Keratinocyte (primary cell): ENCODE results near the gene RAD23B. TPM values are rescaled to one million over a fixed set of nuclear protein-coding genes. Genes with fewer than 3 reads are reported as not detected.

Source experiments
- DNase-seq: peaks from one replicate; pipeline ENCODE4 v3.0.0-alpha.2; 2011; ENCODE audit warnings: low read depth, missing footprints, low spot score
- FAIRE-seq: peaks from 2 replicates; lab custom pipeline; 2011; peaks lifted over from hg19 to GRCh38; lab: Jason Lieb, UNC
- H2AFZ ChIP-seq: 2 replicates; pipeline ENCODE4 v1.6.0; 2012; ENCODE audit warnings: low read length, control low read depth, inconsistent platforms; ENCODE audit not compliant: control insufficient read depth
- H3K27ac ChIP-seq: 2 replicates; pipeline ENCODE4 v1.5.1; 2011; ENCODE audit warnings: low read length; ENCODE audit not compliant: control insufficient read depth, insufficient read depth
- H3K27me3 ChIP-seq: 3 replicates; pipeline ENCODE4 v1.6.0; 2011; ENCODE audit warnings: low read length; ENCODE audit not compliant: control insufficient read depth, insufficient read depth; ENCODE audit errors: extremely low read depth
- H3K36me3 ChIP-seq, 2 experiments: 2 replicates in 1 of 2; 3 replicates in 1 of 2; pipeline ENCODE4 v1.5.1; 2011; ENCODE audit warnings: low read length in 2 of 2, mild to moderate bottlenecking in 1 of 2; ENCODE audit not compliant: control insufficient read depth in 2 of 2, insufficient read depth in 2 of 2; ENCODE audit errors: extremely low read depth in 1 of 2
- H3K4me1 ChIP-seq: 3 replicates; pipeline ENCODE4 v1.5.1; 2011; ENCODE audit warnings: low read length; ENCODE audit not compliant: control insufficient read depth, insufficient read depth; ENCODE audit errors: extremely low read depth
- H3K4me2 ChIP-seq: 3 replicates; pipeline ENCODE4 v1.6.0; 2011; ENCODE audit warnings: low read depth, low read length; ENCODE audit not compliant: control insufficient read depth, insufficient read depth; ENCODE audit errors: extremely low read depth
- H3K4me3 ChIP-seq, 3 experiments: fragments of 200-600 bp in 1 of 3; sonication (generic) in 1 of 3; 2 replicates in 2 of 3; 3 replicates in 1 of 3; pipeline ENCODE4 v1.5.1; 2011 to 2016; ENCODE audit warnings: low read length in 3 of 3, mild to moderate bottlenecking in 3 of 3, control low read depth in 2 of 3, inconsistent platforms in 1 of 3, low read depth in 1 of 3, mixed read lengths in 1 of 3, mixed run types in 1 of 3, moderate library complexity in 1 of 3; ENCODE audit not compliant: control insufficient read depth in 2 of 3, insufficient read depth in 2 of 3; ENCODE audit errors: extremely low read depth in 1 of 3
- H3K79me2 ChIP-seq: 2 replicates; pipeline ENCODE4 v1.6.0; 2012; ENCODE audit warnings: low read length; ENCODE audit not compliant: control insufficient read depth, insufficient read depth
- H3K9ac ChIP-seq: 3 replicates; pipeline ENCODE4 v1.6.0; 2011; ENCODE audit warnings: low read length; ENCODE audit not compliant: control insufficient read depth, insufficient read depth; ENCODE audit errors: extremely low read depth
- H3K9me1 ChIP-seq: 3 replicates; pipeline ENCODE4 v1.6.0; 2011; ENCODE audit warnings: low read length; ENCODE audit not compliant: control insufficient read depth, insufficient read depth; ENCODE audit errors: extremely low read depth
- H3K9me3 ChIP-seq: 2 replicates; pipeline ENCODE4 v1.5.1; 2012; ENCODE audit warnings: low read depth, low read length; ENCODE audit not compliant: control insufficient read depth
- H4K20me1 ChIP-seq: 3 replicates; pipeline ENCODE4 v1.6.0; 2011; ENCODE audit warnings: low read length; ENCODE audit not compliant: control insufficient read depth, insufficient read depth; ENCODE audit errors: extremely low read depth
- CTCF ChIP-seq, 3 experiments: IDR thresholded peaks in 1 of 3; conservative IDR thresholded peaks in 1 of 3; optimal IDR thresholded peaks in 1 of 3; 2 replicates in 2 of 3; 3 replicates in 1 of 3; pipeline versions ENCODE3 to v1.5.1; 2011; ENCODE audit warnings: low read length in 3 of 3, mild to moderate bottlenecking in 3 of 3, moderate library complexity in 2 of 3, control low read depth in 1 of 3, inconsistent platforms in 1 of 3; ENCODE audit not compliant: insufficient read depth in 2 of 3; ENCODE audit errors: extremely low read depth in 1 of 3
- EZH2 ChIP-seq: IDR thresholded peaks from one replicate; pipeline ENCODE4 v1.6.1; 2012; ENCODE audit warnings: inconsistent platforms, mild to moderate bottlenecking, low read length, moderate library complexity
- dilution Hi-C: fragments of 300-500 bp; cut with MboI; formaldehyde crosslinking; loops from one replicate; pipeline ENCODE4 v1.7.0; 2020; ENCODE audit warnings: low sequenced_read_pairs; ENCODE audit not compliant: extremely low pct_ligation_motif_present
- polyA plus RNA-seq, 5 experiments: library from polyadenylated mRNA; depleted of rRNA in 3 of 5; stranded (reverse) in 3 of 5; stranded (forward) in 1 of 5; unstranded in 1 of 5; fragments of >200 nt; gene quantifications; 1 replicate in 1 of 5; 2 replicates in 3 of 5; 3 replicates in 1 of 5; pipeline versions ENCODE4 v1.2.1 to v1.2.3, GENCODE V29; 2011 to 2012; ENCODE audit warnings: missing spikeins in 2 of 5, low read depth in 1 of 5, low replicate concordance in 1 of 5

Gene RAD23B
- polyA plus RNA-seq, 1 donor (not counting 4 experiments of a cell fraction or from before 2014, with no cell fraction given): 168 TPM

- H2AFZ ChIP-seq: no peak overlapping the region
- no peak for TF ChIP-seq CTCF (optimal IDR thresholded peaks at IDR 0.05 in 1 of 3, IDR thresholded peaks at IDR 0.05 in 1 of 3, conservative IDR thresholded peaks at IDR 0.05 in 1 of 3; ENCODE audit: extremely low read depth in 1 of 3, insufficient read depth in 2 of 3, low read length in 3 of 3)
- no peak for TF ChIP-seq EZH2
- H3K4me1 ChIP-seq: peaks cover 25% of the 10 kb centered on the region
- DNase-seq (no peak), FAIRE-seq (no peak)
- peaks cover 8% of the 10 kb centered on the region for H3K9me1 ChIP-seq
- dilution Hi-C loops: no loop called here
- no peak overlapping the region for H3K27ac ChIP-seq
- H3K4me2 ChIP-seq: no peak overlapping the region
- H3K36me3 ChIP-seq: peaks cover 22 to 31% of the 10 kb centered on the region in 2 experiments
- peaks cover 2% of the 10 kb centered on the region for H3K79me2 ChIP-seq
- H3K4me3 ChIP-seq: no peak overlapping the region
- no peak overlapping the region for H3K9ac ChIP-seq
- H3K27me3 ChIP-seq: no peaks in the 10 kb centered on the region
- H3K9me3 ChIP-seq: no peaks in the 10 kb centered on the region
- peaks cover 10% of the 10 kb centered on the region for H4K20me1 ChIP-seq
Measured at GRCh38 chr9:107335331-107335730, 52.3 kb downstream of the RAD23B start.

- Histone ChIP-seq H3K79me2 (peaks cover 2% of the 10 kb centered on the region), H3K4me1 (peaks cover 35% of the 10 kb centered on the region), H3K4me2 (peak overlapping the region; percentile 56), H3K27ac (peak overlapping the region; percentile 50), H3K36me3 (peaks cover 22 to 30% of the 10 kb centered on the region in 2 experiments), H3K9me3 (no peaks in the 10 kb centered on the region), H4K20me1 (peaks cover 10% of the 10 kb centered on the region), H3K4me3 (no peak overlapping the region), H3K27me3 (no peaks in the 10 kb centered on the region), H3K9ac (no peak overlapping the region), H3K9me1 (peaks cover 8% of the 10 kb centered on the region), H2AFZ (no peak overlapping the region)
- DNase-seq (peak; percentile 45), FAIRE-seq (peak; percentile 69)
- dilution Hi-C loops: no loop called here
- no peak for TF ChIP-seq CTCF (optimal IDR thresholded peaks at IDR 0.05 in 1 of 3, IDR thresholded peaks at IDR 0.05 in 1 of 3, conservative IDR thresholded peaks at IDR 0.05 in 1 of 3; ENCODE audit: extremely low read depth in 1 of 3, insufficient read depth in 2 of 3, low read length in 3 of 3)
Measured at GRCh38 chr9:107336718-107337360, 53.8 kb downstream of the RAD23B start.
